Mesenchymal stem cell (in vitro differentiated cells and primary cell): ENCODE results near the gene PTCH1.

Experiments used
- DNase-seq: peaks from one replicate; pipeline ENCODE4 v3.0.0-alpha.2; 2013
- H2AFZ ChIP-seq: one replicate; pipeline ENCODE4 v1.6.1; 2013; ENCODE audit warnings: low read depth, mild to moderate bottlenecking, control low read depth, inconsistent platforms, low read length, moderate library complexity
- H2AK5ac ChIP-seq: 2 replicates; pipeline ENCODE4 v1.6.1; 2013; ENCODE audit warnings: low read length, moderate library complexity, mild to moderate bottlenecking, inconsistent platforms; ENCODE audit not compliant: severe bottlenecking
- H2BK120ac ChIP-seq: one replicate; pipeline ENCODE4 v1.6.1; 2013; ENCODE audit warnings: low read depth, mild to moderate bottlenecking, inconsistent platforms, low read length, moderate library complexity
- H2BK12ac ChIP-seq, 2 experiments: one replicate each; pipeline ENCODE4 v1.6.1; 2013; ENCODE audit warnings: inconsistent platforms in 2 of 2, low read length in 2 of 2, mild to moderate bottlenecking in 2 of 2, moderate library complexity in 2 of 2, control low read depth in 1 of 2
- H2BK15ac ChIP-seq: one replicate; pipeline ENCODE4 v1.6.1; 2013; ENCODE audit warnings: mild to moderate bottlenecking, low read depth, inconsistent platforms; ENCODE audit not compliant: poor library complexity, severe bottlenecking
- H2BK5ac ChIP-seq: 2 replicates; pipeline ENCODE4 v1.6.1; 2013; ENCODE audit warnings: low read depth, mild to moderate bottlenecking, low read length, control low read depth, inconsistent platforms; ENCODE audit not compliant: poor library complexity, severe bottlenecking
- H3K14ac ChIP-seq, 2 experiments: one replicate each; pipeline ENCODE4 v1.6.1; 2013; ENCODE audit warnings: inconsistent platforms in 2 of 2, low read length in 2 of 2, control low read depth in 1 of 2, mild to moderate bottlenecking in 1 of 2, moderate library complexity in 1 of 2
- H3K18ac ChIP-seq, 2 experiments: one replicate each; pipeline ENCODE4 v1.6.1; 2013; ENCODE audit warnings: inconsistent platforms in 2 of 2, low read length in 2 of 2, control low read depth in 1 of 2, low read depth in 1 of 2, mild to moderate bottlenecking in 1 of 2
- H3K23ac ChIP-seq, 2 experiments: one replicate each; pipeline ENCODE4 v1.6.1; 2013; ENCODE audit warnings: inconsistent platforms in 2 of 2, low read length in 2 of 2, mild to moderate bottlenecking in 2 of 2, moderate library complexity in 2 of 2, control low read depth in 1 of 2
- H3K27ac ChIP-seq: 2 replicates; pipeline ENCODE4 v1.5.1; 2013; ENCODE audit warnings: mild to moderate bottlenecking, moderate library complexity, low read length, control low read depth, inconsistent platforms; ENCODE audit not compliant: poor library complexity, severe bottlenecking
- H3K27me3 ChIP-seq, 2 experiments: 2 replicates each; pipeline versions ENCODE4 v1.6.1 to v1.7.0; 2013; ENCODE audit warnings: low read length in 2 of 2, mild to moderate bottlenecking in 2 of 2, moderate library complexity in 2 of 2, control low read depth in 1 of 2, inconsistent platforms in 1 of 2; ENCODE audit not compliant: control insufficient read depth in 1 of 2, insufficient read depth in 1 of 2
- H3K36me3 ChIP-seq, 2 experiments: 2 replicates each; pipeline versions ENCODE4 v1.6.1 to v1.7.0; 2013; ENCODE audit warnings: low read length in 2 of 2, control low read depth in 1 of 2, inconsistent platforms in 1 of 2, low read depth in 1 of 2, mild to moderate bottlenecking in 1 of 2; ENCODE audit not compliant: insufficient read depth in 2 of 2, control insufficient read depth in 1 of 2
- H3K4ac ChIP-seq, 2 experiments: one replicate each; pipeline ENCODE4 v1.6.1; 2013; ENCODE audit warnings: inconsistent platforms in 2 of 2, low read length in 2 of 2, mild to moderate bottlenecking in 2 of 2, moderate library complexity in 2 of 2, control low read depth in 1 of 2, low read depth in 1 of 2
- H3K4me1 ChIP-seq: 2 replicates; pipeline ENCODE4 v1.6.1; 2013; ENCODE audit warnings: low read depth, low read length, control low read depth; ENCODE audit not compliant: control insufficient read depth, insufficient read depth
- H3K4me2 ChIP-seq: 2 replicates; pipeline ENCODE4 v1.6.1; 2013; ENCODE audit warnings: low read length, mild to moderate bottlenecking, inconsistent platforms; ENCODE audit not compliant: poor library complexity, severe bottlenecking
- H3K4me3 ChIP-seq, 2 experiments: 2 replicates each; pipeline versions ENCODE4 v1.5.1 to v1.7.0; 2013; ENCODE audit warnings: low read length in 2 of 2, mild to moderate bottlenecking in 2 of 2, control low read depth in 1 of 2, low read depth in 1 of 2; ENCODE audit not compliant: insufficient read depth in 1 of 2
- H3K79me1 ChIP-seq: replicated peaks from 2 replicates; pipeline ENCODE4 v1.6.1; 2013; ENCODE audit warnings: mild to moderate bottlenecking, control low read depth, low read length, inconsistent platforms; ENCODE audit not compliant: poor library complexity, severe bottlenecking
- H3K9ac ChIP-seq: 2 replicates; pipeline ENCODE4 v1.7.0; 2013; ENCODE audit warnings: mild to moderate bottlenecking, low read length, moderate library complexity
- H3K9me3 ChIP-seq: 2 replicates; pipeline ENCODE4 v1.7.0; 2013; ENCODE audit warnings: mild to moderate bottlenecking, low read length; ENCODE audit not compliant: control insufficient read depth
- H4K8ac ChIP-seq: one replicate; pipeline ENCODE4 v1.6.1; 2013; ENCODE audit warnings: inconsistent platforms, mild to moderate bottlenecking, low read length, moderate library complexity
- H4K91ac ChIP-seq: one replicate; pipeline ENCODE4 v1.6.1; 2013; ENCODE audit warnings: mild to moderate bottlenecking, low read length, inconsistent platforms
- WGBS: methylation state at CpG from one replicate; pipeline ENCODE4 v1.1.7; 2013; ENCODE audit warnings: mixed read lengths; 5-methylcytosine and 5-hydroxymethylcytosine counted together

The PTCH1 gene

GRCh38 chr9:95507464-95508241, 9.1 kb downstream of the PTCH1 start:
- H2BK120ac ChIP-seq, result peak overlapping the region; percentile 99

GRCh38 chr9:95506678-95507463, 9.9 kb downstream of the PTCH1 start:
- Histone ChIP-seq H3K36me3 (peaks cover 0 to 3% of the 10 kb centered on the region in 2 experiments), H4K8ac (peak overlapping the region; percentile 87), H4K91ac (peak overlapping the region; percentile 92), H2BK12ac (peak overlapping the region; percentile 28 to 92), H3K23ac (peak overlapping the region; percentile 77 to 79), H3K79me1 (peaks cover 22% of the 10 kb centered on the region), H2AK5ac (peak overlapping the region; percentile 13), H3K9me3 (no peaks in the 10 kb centered on the region), H2BK15ac (peak overlapping the region; percentile 97), H3K27me3 (no peaks in the 10 kb centered on the region), H3K14ac (peak overlapping the region in 1 of 2 experiments; percentile 96), H3K4me1 (peaks cover 8% of the 10 kb centered on the region), H2BK5ac (peak overlapping the region; percentile 86), H3K4me2 (peak overlapping the region; percentile 97), H3K9ac (peak overlapping the region; percentile 89), H3K18ac (peak overlapping the region; percentile 96 to 98), H2AFZ (no peak overlapping the region), H3K4ac (peak overlapping the region; percentile 94), H3K4me3 (peak overlapping the region; percentile 81 to 95), H2BK120ac (peak overlapping the region; percentile 99), H3K27ac (peak overlapping the region; percentile 82)
- WGBS, result under 1% methylated on average over 45 of the region's 60 CpGs
- peak; percentile 77 for DNase-seq

More at GRCh38 chr9:95507464-95508241, 9.1 kb downstream of the PTCH1 start:
- Histone ChIP-seq H3K9me3 (no peaks in the 10 kb centered on the region), H3K27me3 (no peaks in the 10 kb centered on the region), H3K14ac (peak overlapping the region; percentile 85 to 86), H4K8ac (peak overlapping the region; percentile 54), H2AK5ac (no peak overlapping the region), H3K4me2 (peak overlapping the region; percentile 97), H3K18ac (peak overlapping the region; percentile 96 to 98), H3K23ac (peak overlapping the region; percentile 52 to 83), H3K36me3 (no peaks in the 10 kb centered on the region), H3K4me1 (peaks cover 13% of the 10 kb centered on the region), H3K4me3 (peak overlapping the region; percentile 81 to 95), H2AFZ (peak overlapping the region; percentile 8), H3K9ac (peak overlapping the region; percentile 89), H3K79me1 (peaks cover 15% of the 10 kb centered on the region), H3K27ac (peak overlapping the region; percentile 82), H2BK12ac (peak overlapping the region; percentile 18 to 85), H3K4ac (peak overlapping the region; percentile 75 to 94), H2BK15ac (peak overlapping the region; percentile 67), H4K91ac (peak overlapping the region; percentile 73), H2BK5ac (peak overlapping the region; percentile 77)
- DNase-seq, result peak; percentile 83
- WGBS, result 1% methylated on average over 24 of the region's 36 CpGs

GRCh38 chr9:95506428-95506677, 10.4 kb downstream of the PTCH1 start:
- H2BK5ac ChIP-seq, result peak overlapping the region; percentile 90
- H2AK5ac ChIP-seq, result no peak overlapping the region
- H3K36me3 ChIP-seq, result peaks cover 0 to 5% of the 10 kb centered on the region in 2 experiments
- peak overlapping the region; percentile 92 for H4K91ac ChIP-seq
- H3K14ac ChIP-seq, result peak overlapping the region in 1 of 2 experiments; percentile 96
- peak overlapping the region; percentile 82 for H3K27ac ChIP-seq
- H3K27me3 ChIP-seq, result no peaks in the 10 kb centered on the region
- peak overlapping the region in 1 of 2 experiments; percentile 92 for H2BK12ac ChIP-seq
- peak overlapping the region; percentile 89 for H3K9ac ChIP-seq
- no peak overlapping the region for H2AFZ ChIP-seq
- H3K4me1 ChIP-seq, result peaks cover 8% of the 10 kb centered on the region
- DNase-seq, result peak; percentile 67
- H2BK15ac ChIP-seq, result peak overlapping the region; percentile 97
- peak overlapping the region; percentile 94 for H3K4ac ChIP-seq
- H3K23ac ChIP-seq, result peak overlapping the region; percentile 34 to 79
- peak overlapping the region; percentile 96 to 98 for H3K18ac ChIP-seq
- WGBS, result 1% methylated on average over 11 of the region's 23 CpGs
- peak overlapping the region; percentile 81 to 95 for H3K4me3 ChIP-seq
- H3K79me1 ChIP-seq, result peaks cover 26% of the 10 kb centered on the region
- peak overlapping the region; percentile 97 for H3K4me2 ChIP-seq
- peak overlapping the region; percentile 87 for H4K8ac ChIP-seq
- peak overlapping the region; percentile 99 for H2BK120ac ChIP-seq
- no peaks in the 10 kb centered on the region for H3K9me3 ChIP-seq
